Testis (tissue), 3 donors: ENCODE results near the gene LIX1L. TPM values are rescaled to one million over a fixed set of nuclear protein-coding genes. Genes with fewer than 3 reads are reported as not detected.

Experiments
- DNase-seq: peaks from one replicate; pipeline ENCODE4 v3.0.0-alpha.2; 2019
- H3K27ac ChIP-seq, 2 donors: fragments of 200-600 bp; sonication (generic); one replicate each; pipeline ENCODE4 v1.5.1; 2019
- H3K27me3 ChIP-seq: fragments of 200-600 bp; sonication (generic); one replicate; pipeline ENCODE4 v1.5.1; 2019
- H3K36me3 ChIP-seq: fragments of 200-600 bp; sonication (generic); one replicate; pipeline ENCODE4 v1.5.1; 2017; ENCODE audit warnings: low read depth; ENCODE audit errors: missing control alignments
- H3K4me1 ChIP-seq: fragments of 200-600 bp; sonication (generic); one replicate; pipeline ENCODE4 v1.5.1; 2019
- H3K4me3 ChIP-seq, 2 donors: fragments of 200-600 bp; sonication (generic); one replicate each; pipeline ENCODE4 v1.5.1; 2017 to 2019
- H3K9me3 ChIP-seq: fragments of 200-600 bp; sonication (generic); one replicate; pipeline ENCODE4 v1.5.1; 2017
- CTCF ChIP-seq, 3 experiments: fragments of 450-650 bp in 2 of 3; fragments of 200-600 bp in 1 of 3; sonication (generic) in 1 of 3; IDR thresholded peaks; one replicate each; pipeline ENCODE4 v1.5.1; 2016 to 2019; ENCODE audit warnings: antibody characterized with exemption in 3 of 3, mild to moderate bottlenecking in 2 of 3, moderate library complexity in 1 of 3
- POLR2A ChIP-seq: fragments of 450-650 bp; IDR thresholded peaks from one replicate; pipeline ENCODE4 v1.6.1; 2017; ENCODE audit warnings: antibody characterized with exemption, mild to moderate bottlenecking, moderate library complexity
- WGBS, 2 donors: methylation state at CpG; one replicate each; pipeline ENCODE4 v1.1.5; 2018; 5-methylcytosine and 5-hydroxymethylcytosine counted together
- intact Hi-C: fragments of 100-400 bp; cut with DNase I; formaldehyde crosslinking; loops from one replicate; pipeline ENCODE4 v1.15.1; 2023; ENCODE audit warnings: low total_unique reads
- polyA plus RNA-seq: library from polyadenylated mRNA; stranded (reverse); fragments of 350-450 nt; fragmentation: Illumina TruSeq; extraction: RNeasy Lipid Tissue Mini Kit (QIAGEN cat#74804); gene quantifications from one replicate; pipeline ENCODE4 v1.2.3, GENCODE V29; 2014; ENCODE audit warnings: low read depth, low replicate concordance; ENCODE audit not compliant: insufficient read depth
- total RNA-seq, 2 donors: library from RNA; depleted of rRNA; stranded (reverse); fragments of >200 nt; gene quantifications; one replicate each; pipeline ENCODE4 v1.2.3, GENCODE V29; 2016

LIX1L gene
- total and polyA plus RNA-seq, 3 donors from 2014 or later: 15.8 to 20.6 (median 16.6) TPM

GRCh38 chr1:145891143-145891542 is 66.7 kb downstream of the LIX1L start:
- DNase-seq: no peak
- Histone ChIP-seq H3K9me3 (no peaks in the 10 kb centered on the region), H3K36me3 (no peaks in the 10 kb centered on the region), H3K27me3 (no peaks in the 10 kb centered on the region), H3K27ac (peak overlapping the region; percentile 80 to 88), H3K4me1 (peaks cover 24% of the 10 kb centered on the region), H3K4me3 (no peak overlapping the region)
- TF ChIP-seq POLR2A: no peak
- TF ChIP-seq CTCF (IDR thresholded peaks at IDR 0.05): no peak
- 48 to 50% methylated on average over 1 of the region's 1 CpG for WGBS, 2 donors
- intact Hi-C loops: no loop called here

GRCh38 chr1:145889722-145890121 is 68.1 kb downstream of the LIX1L start:
- H3K9me3 ChIP-seq: no peaks in the 10 kb centered on the region
- no peak overlapping the region for H3K27ac ChIP-seq
- H3K4me3 ChIP-seq: no peak overlapping the region
- intact Hi-C loops: no loop called here
- no peak for DNase-seq
- peaks cover 33% of the 10 kb centered on the region for H3K4me1 ChIP-seq
- no peaks in the 10 kb centered on the region for H3K36me3 ChIP-seq
- 83 to 94% methylated on average over 3 of the region's 3 CpGs for WGBS, 2 donors
- H3K27me3 ChIP-seq: no peaks in the 10 kb centered on the region
- TF ChIP-seq CTCF (IDR thresholded peaks at IDR 0.05) (no peak), POLR2A (no peak)

GRCh38 chr1:145887631-145888030 is 70.2 kb downstream of the LIX1L start:
- Histone ChIP-seq H3K36me3 (no peaks in the 10 kb centered on the region), H3K4me1 (peaks cover 27% of the 10 kb centered on the region), H3K27ac (no peak overlapping the region), H3K9me3 (no peaks in the 10 kb centered on the region), H3K4me3 (no peak overlapping the region), H3K27me3 (no peaks in the 10 kb centered on the region)
- 83 to 86% methylated on average over 5 of the region's 5 CpGs for WGBS, 2 donors
- intact Hi-C loops: no loop called here
- DNase-seq: no peak
- TF ChIP-seq CTCF (IDR thresholded peaks at IDR 0.05): no peak
- no peak for TF ChIP-seq POLR2A

DNA sequence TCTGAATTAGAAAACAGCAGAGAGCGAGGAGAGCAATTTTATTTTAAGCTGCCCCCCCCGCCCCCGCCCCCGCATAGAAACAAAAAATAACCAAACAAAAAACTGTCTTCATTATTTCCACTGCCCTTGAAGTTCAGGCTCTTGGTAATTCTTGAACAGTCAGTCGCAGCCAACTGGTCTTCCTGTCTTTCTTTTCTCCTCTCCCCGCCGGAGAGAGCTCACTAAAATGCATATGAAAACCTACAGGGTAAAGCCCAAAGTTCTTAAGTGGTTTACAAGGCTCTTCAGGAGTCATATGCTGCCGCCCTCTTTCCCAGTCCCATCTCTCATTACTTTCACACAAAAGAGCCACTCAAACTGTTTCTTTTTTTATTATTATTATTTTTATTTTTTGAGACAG is 71.0 kb downstream of the LIX1L start:
- Histone ChIP-seq H3K27ac (peak overlapping the region in 1 of 2 donors; percentile 39), H3K36me3 (no peaks in the 10 kb centered on the region), H3K4me1 (peaks cover 19% of the 10 kb centered on the region), H3K9me3 (no peaks in the 10 kb centered on the region), H3K27me3 (no peaks in the 10 kb centered on the region), H3K4me3 (no peak overlapping the region)
- no peak for DNase-seq
- TF ChIP-seq POLR2A (no peak), CTCF (IDR thresholded peaks at IDR 0.05) (no peak)
- intact Hi-C loops: no loop called here
- WGBS, 2 donors: 25 to 37% methylated on average over 8 of the region's 8 CpGs

GRCh38 chr1:145886390-145886789 is 71.4 kb downstream of the LIX1L start:
- H3K4me1 ChIP-seq: peaks cover 15% of the 10 kb centered on the region
- intact Hi-C loops: no loop called here
- WGBS, 2 donors: 23 to 29% methylated on average over 11 of the region's 11 CpGs
- no peaks in the 10 kb centered on the region for H3K27me3 ChIP-seq
- no peaks in the 10 kb centered on the region for H3K9me3 ChIP-seq
- no peak for DNase-seq
- TF ChIP-seq CTCF (IDR thresholded peaks at IDR 0.05) (no peak), POLR2A (no peak)
- peak overlapping the region; percentile 24 to 39 for H3K27ac ChIP-seq
- peak overlapping the region; percentile 55 to 69 for H3K4me3 ChIP-seq
- H3K36me3 ChIP-seq: no peaks in the 10 kb centered on the region
